Osteoblast (primary cell): ENCODE data around the gene ALG1. TPM values are rescaled to one million over a fixed set of nuclear protein-coding genes. Genes with fewer than 3 reads are reported as not detected.
A peak's percentile ranks its signal among the peaks of the same experiment; 100 is the strongest.
"Not testable (repeated sequence)": the region's sequence is repeated elsewhere in the genome, so short reads cannot be mapped to it uniquely, and the experiment has no call there.

ENCODE experiments used
- DNase-seq: peaks from one replicate; pipeline ENCODE4 v3.0.0; 2011; ENCODE audit warnings: low spot score, mixed read lengths; ENCODE audit not compliant: insufficient read length; ENCODE audit errors: missing footprints
- H2AFZ ChIP-seq: 2 replicates; pipeline ENCODE4 v1.6.0; 2011; ENCODE audit warnings: mild to moderate bottlenecking, low read length
- H3K27ac ChIP-seq: 2 replicates; pipeline ENCODE4 v1.5.1; 2011; ENCODE audit warnings: mild to moderate bottlenecking, low read depth, low read length, moderate library complexity
- H3K27me3 ChIP-seq: 2 replicates; pipeline ENCODE4 v1.6.0; 2012; ENCODE audit warnings: mild to moderate bottlenecking, control low read depth, inconsistent platforms, low read length, moderate library complexity; ENCODE audit not compliant: insufficient read depth
- H3K36me3 ChIP-seq: 2 replicates; pipeline ENCODE4 v1.5.1; 2011; ENCODE audit warnings: mild to moderate bottlenecking, low read length, control low read depth, moderate library complexity; ENCODE audit not compliant: insufficient read depth
- H3K4me1 ChIP-seq: 2 replicates; pipeline ENCODE4 v1.5.1; 2011; ENCODE audit warnings: mild to moderate bottlenecking, low read length, control low read depth, moderate library complexity; ENCODE audit not compliant: insufficient read depth
- H3K4me2 ChIP-seq: 2 replicates; pipeline ENCODE4 v1.6.0; 2011; ENCODE audit warnings: mild to moderate bottlenecking, low read length; ENCODE audit not compliant: insufficient read depth
- H3K4me3 ChIP-seq: fragments of 200-600 bp; sonication (generic); 3 replicates; pipeline ENCODE4 v1.5.1; 2012; ENCODE audit warnings: mild to moderate bottlenecking, low read length, inconsistent platforms; ENCODE audit not compliant: insufficient read depth
- H3K79me2 ChIP-seq: 2 replicates; pipeline ENCODE4 v1.6.0; 2012; ENCODE audit warnings: mild to moderate bottlenecking, low read length, control low read depth, inconsistent platforms; ENCODE audit not compliant: insufficient read depth
- H3K9me3 ChIP-seq: 2 replicates; pipeline ENCODE4 v1.5.1; 2011; ENCODE audit warnings: low read depth, low read length, control low read depth
- H4K20me1 ChIP-seq: 2 replicates; pipeline ENCODE4 v1.6.0; 2012; ENCODE audit warnings: mild to moderate bottlenecking, low read length, control low read depth; ENCODE audit not compliant: insufficient read depth
- total RNA-seq: library from RNA; depleted of rRNA; stranded (reverse); fragments of >200 nt; gene quantifications from 2 replicates; pipeline ENCODE4 v1.2.3, GENCODE V29; 2012
- TF ChIP-seq, protein P1 (sequence below): IDR thresholded peaks from 2 replicates; pipeline ENCODE4 v1.5.1; 2011; ENCODE audit warnings: mild to moderate bottlenecking, low read depth, low read length, moderate library complexity; ENCODE audit errors: extremely low read depth

ALG1 gene
- total RNA-seq, 1 donor, result 43.4 TPM

DNA sequence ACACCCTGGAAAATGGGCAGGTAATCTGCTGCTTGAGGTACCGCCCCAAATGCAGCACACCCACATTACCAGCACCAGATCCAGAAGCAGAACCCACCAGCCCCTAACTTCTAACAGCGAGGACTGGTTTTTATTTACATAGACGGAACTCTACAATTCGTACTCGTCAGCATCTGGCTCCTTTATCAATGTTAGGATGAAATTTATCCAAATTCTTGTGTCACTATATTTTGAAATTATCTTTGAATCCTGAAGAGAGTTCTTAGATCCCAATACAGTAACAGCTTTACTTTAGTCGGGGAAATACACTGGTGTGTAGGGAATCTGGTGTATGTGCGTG lies 332 bp upstream of the ALG1 start:
- H3K36me3 ChIP-seq, result peaks cover 14% of the 10 kb centered on the region
- H3K4me2 ChIP-seq, result peak overlapping the region; percentile 90
- H3K9me3 ChIP-seq, result no peaks in the 10 kb centered on the region
- TF ChIP-seq, protein P1, sequence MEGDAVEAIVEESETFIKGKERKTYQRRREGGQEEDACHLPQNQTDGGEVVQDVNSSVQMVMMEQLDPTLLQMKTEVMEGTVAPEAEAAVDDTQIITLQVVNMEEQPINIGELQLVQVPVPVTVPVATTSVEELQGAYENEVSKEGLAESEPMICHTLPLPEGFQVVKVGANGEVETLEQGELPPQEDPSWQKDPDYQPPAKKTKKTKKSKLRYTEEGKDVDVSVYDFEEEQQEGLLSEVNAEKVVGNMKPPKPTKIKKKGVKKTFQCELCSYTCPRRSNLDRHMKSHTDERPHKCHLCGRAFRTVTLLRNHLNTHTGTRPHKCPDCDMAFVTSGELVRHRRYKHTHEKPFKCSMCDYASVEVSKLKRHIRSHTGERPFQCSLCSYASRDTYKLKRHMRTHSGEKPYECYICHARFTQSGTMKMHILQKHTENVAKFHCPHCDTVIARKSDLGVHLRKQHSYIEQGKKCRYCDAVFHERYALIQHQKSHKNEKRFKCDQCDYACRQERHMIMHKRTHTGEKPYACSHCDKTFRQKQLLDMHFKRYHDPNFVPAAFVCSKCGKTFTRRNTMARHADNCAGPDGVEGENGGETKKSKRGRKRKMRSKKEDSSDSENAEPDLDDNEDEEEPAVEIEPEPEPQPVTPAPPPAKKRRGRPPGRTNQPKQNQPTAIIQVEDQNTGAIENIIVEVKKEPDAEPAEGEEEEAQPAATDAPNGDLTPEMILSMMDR, result no peak
- peaks cover 18% of the 10 kb centered on the region for H3K4me1 ChIP-seq
- H4K20me1 ChIP-seq, result no peaks in the 10 kb centered on the region
- H3K4me3 ChIP-seq, result peak overlapping the region; percentile 89
- H3K27me3 ChIP-seq, result peaks cover 7% of the 10 kb centered on the region
- no peak for DNase-seq
- peak overlapping the region; percentile 67 for H3K27ac ChIP-seq
- H2AFZ ChIP-seq, result peak overlapping the region; percentile 91
- H3K79me2 ChIP-seq, result peaks cover 36% of the 10 kb centered on the region

DNA sequence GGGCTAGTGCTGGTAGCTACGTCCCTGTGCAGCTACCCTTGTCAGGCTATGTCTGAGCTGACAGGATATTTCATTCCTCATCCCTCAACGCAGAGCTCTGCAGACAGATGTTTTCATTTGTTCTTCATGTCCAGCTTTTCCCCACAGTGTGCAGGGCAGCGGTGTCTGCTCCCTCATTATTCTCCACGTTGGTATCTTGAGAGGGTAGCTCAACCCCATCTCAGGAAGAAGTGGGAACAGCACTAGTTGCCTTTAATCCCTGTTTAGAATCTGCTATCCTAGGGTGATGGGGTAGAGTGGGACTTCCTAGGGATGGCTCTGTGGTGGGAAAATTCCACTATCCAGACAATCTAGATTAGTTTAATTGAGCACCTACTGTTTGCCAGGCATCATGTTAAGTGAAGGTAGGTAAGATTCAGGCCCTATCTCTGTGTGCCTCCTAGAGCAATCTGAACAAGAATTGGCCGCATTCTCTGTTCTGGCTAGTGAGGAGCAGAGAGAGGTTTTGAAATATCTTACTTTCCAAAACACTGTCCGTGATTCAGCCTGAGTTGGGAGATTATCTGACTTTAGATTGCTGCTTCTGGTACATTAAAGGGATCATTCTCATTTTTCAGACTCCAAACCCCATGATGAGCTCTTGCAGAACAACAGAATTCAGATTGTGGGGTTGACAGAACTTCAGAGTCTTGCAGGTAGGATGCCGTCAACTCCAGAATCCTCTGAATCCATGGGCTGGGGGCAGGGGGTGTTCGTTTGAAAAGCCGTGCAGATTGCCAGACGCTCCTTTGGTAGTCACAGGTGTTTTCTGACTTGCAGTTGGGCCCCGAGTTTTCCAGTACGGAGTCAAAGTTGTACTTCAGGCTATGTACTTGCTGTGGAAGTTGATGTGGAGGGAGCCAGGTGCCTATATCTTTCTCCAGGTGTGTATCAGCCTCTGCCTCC lies 963 bp downstream of the ALG1 start:
- no peaks in the 10 kb centered on the region for H3K9me3 ChIP-seq
- H3K4me1 ChIP-seq, result peaks cover 18% of the 10 kb centered on the region
- peaks cover 21% of the 10 kb centered on the region for H3K36me3 ChIP-seq
- no peaks in the 10 kb centered on the region for H4K20me1 ChIP-seq
- no peaks in the 10 kb centered on the region for H3K27me3 ChIP-seq
- DNase-seq, result no peak
- H3K4me3 ChIP-seq, result peak overlapping the region; percentile 89
- TF ChIP-seq, protein P1, result no peak
- peaks cover 36% of the 10 kb centered on the region for H3K79me2 ChIP-seq
- H3K4me2 ChIP-seq, result peak overlapping the region; percentile 90
- H3K27ac ChIP-seq, result peak overlapping the region; percentile 67
- H2AFZ ChIP-seq, result peak overlapping the region; percentile 91

DNA sequence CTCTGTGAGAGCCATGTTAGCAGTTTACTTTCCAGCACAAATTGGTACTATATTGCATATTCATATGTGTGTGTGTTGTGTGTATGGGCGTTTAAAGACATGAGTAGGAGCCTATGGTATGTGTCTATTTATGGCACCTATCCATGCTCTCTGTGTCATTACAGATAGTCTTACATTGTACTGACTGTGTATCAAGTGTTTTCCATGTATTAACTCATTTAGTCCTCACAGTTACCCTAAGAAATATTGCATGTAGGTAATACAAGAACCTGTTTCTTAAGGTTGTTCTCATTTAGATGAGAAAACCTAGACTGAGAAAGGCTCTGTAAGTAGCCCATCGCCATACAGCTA lies 1.6 kb downstream of the ALG1 start:
- Histone ChIP-seq H3K4me1 (peaks cover 18% of the 10 kb centered on the region), H4K20me1 (no peaks in the 10 kb centered on the region), H3K36me3 (peaks cover 23% of the 10 kb centered on the region), H2AFZ (no peak overlapping the region), H3K27ac (peak overlapping the region; percentile 67), H3K27me3 (no peaks in the 10 kb centered on the region), H3K4me2 (peak overlapping the region; percentile 90), H3K9me3 (no peaks in the 10 kb centered on the region), H3K79me2 (peaks cover 36% of the 10 kb centered on the region), H3K4me3 (peak overlapping the region; percentile 89)
- TF ChIP-seq, protein P1, result no peak
- peak; percentile 85 for DNase-seq

DNA sequence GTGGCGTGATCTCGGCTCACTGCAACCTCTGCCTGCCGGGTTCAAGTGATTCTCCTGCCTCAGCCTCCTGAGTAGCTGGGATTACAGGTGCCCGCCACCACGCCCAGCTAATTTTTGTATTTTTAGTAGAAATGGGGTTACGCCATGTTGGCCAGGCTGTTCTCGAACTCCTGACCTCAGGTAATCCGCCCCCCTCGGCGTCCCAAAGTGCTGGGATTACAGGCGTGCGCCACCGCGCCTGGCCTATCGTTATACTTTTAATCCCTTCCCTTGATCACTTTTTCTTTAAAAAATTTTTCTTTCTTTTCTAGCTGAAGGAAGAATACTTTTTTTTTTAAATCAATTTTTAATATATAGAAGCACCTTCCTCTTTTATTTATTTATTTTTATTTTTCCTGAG lies 2.1 kb downstream of the ALG1 start:
- H3K27me3 ChIP-seq, H3K9me3 ChIP-seq, H2AFZ ChIP-seq, DNase-seq, H4K20me1 ChIP-seq, H3K4me2 ChIP-seq, H3K4me3 ChIP-seq, H3K27ac ChIP-seq: not testable (repeated sequence)
- Histone ChIP-seq H3K36me3 (peaks cover 23% of the 10 kb centered on the region), H3K4me1 (peaks cover 18% of the 10 kb centered on the region), H3K79me2 (peaks cover 36% of the 10 kb centered on the region)
